Activated naive CD8-positive, alpha-beta T cell treated with anti-CD3 and anti-CD28 coated beads, Interleukin-2, amount 10 ng/mL, durations not matched to agents 7 days and 5 days (primary cell): ENCODE results near the gene TBC1D28. TPM values are rescaled to one million over a fixed set of nuclear protein-coding genes. Genes with fewer than 3 reads are reported as not detected.
"Not testable (repeated sequence)": the region's sequence is repeated elsewhere in the genome, so short reads cannot be mapped to it uniquely, and the experiment has no call there.

Source experiments
- ATAC-seq: fragments of 150-1000 bp; cut with Tn5 transposase; one replicate; pipeline ENCODE4 v1.10.0; 2021; ENCODE audit warnings: low read depth, moderate library complexity
- POLR2A ChIA-PET: fragments of 350-600 bp; sonication (Branson Sonifier 250); formaldehyde crosslinking; loops from one replicate; lab custom pipeline; 2021; ENCODE audit warnings: antibody characterized with exemption; lab: Charles Lee
- DNase-seq: peaks from one replicate; pipeline ENCODE4 v3.0.0; 2021
- H3K27ac Mint-ChIP-seq: one replicate; pipeline ENCODE4 v1.8.0; 2022; ENCODE audit warnings: mild to moderate bottlenecking, mixed read lengths
- H3K27me3 Mint-ChIP-seq: one replicate; pipeline ENCODE4 v1.8.0; 2022; ENCODE audit warnings: mild to moderate bottlenecking, moderate library complexity, mixed read lengths
- H3K36me3 Mint-ChIP-seq: one replicate; pipeline ENCODE4 v1.8.0; 2021; ENCODE audit warnings: mild to moderate bottlenecking, mixed read lengths
- H3K4me1 Mint-ChIP-seq: one replicate; pipeline ENCODE4 v1.8.0; 2021; ENCODE audit warnings: mixed read lengths
- H3K4me3 Mint-ChIP-seq: one replicate; pipeline ENCODE4 v1.8.0; 2022; ENCODE audit warnings: mild to moderate bottlenecking, moderate library complexity, mixed read lengths
- H3K9me3 Mint-ChIP-seq: one replicate; pipeline ENCODE4 v1.8.0; 2021; ENCODE audit warnings: mixed read lengths
- total RNA-seq, 2 experiments: library from RNA; stranded (reverse); gene quantifications; one replicate each; pipeline ENCODE4 v1.2.3, GENCODE V29; 2021

The TBC1D28 gene
- total RNA-seq, 2 experiments from 2014 or later, result not detected

GRCh38 chr17:18636237-18636636 lies 8.0 kb downstream of the TBC1D28 start:
- H3K27ac Mint-ChIP-seq, H3K4me3 Mint-ChIP-seq, H3K4me1 Mint-ChIP-seq, H3K9me3 Mint-ChIP-seq, ATAC-seq, DNase-seq, H3K36me3 Mint-ChIP-seq, POLR2A ChIA-PET: not testable (repeated sequence)
- peaks cover 20% of the 10 kb centered on the region for H3K27me3 Mint-ChIP-seq

GRCh38 chr17:18635773-18636172 lies 8.4 kb downstream of the TBC1D28 start:
- DNase-seq, H3K27ac Mint-ChIP-seq, H3K9me3 Mint-ChIP-seq, ATAC-seq, H3K36me3 Mint-ChIP-seq, POLR2A ChIA-PET, H3K4me1 Mint-ChIP-seq, H3K4me3 Mint-ChIP-seq: not testable (repeated sequence)
- H3K27me3 Mint-ChIP-seq, result peaks cover 20% of the 10 kb centered on the region

GRCh38 chr17:18634550-18635263 lies 9.5 kb downstream of the TBC1D28 start:
- DNase-seq, result peak; percentile 35
- peaks cover 23% of the 10 kb centered on the region for H3K27me3 Mint-ChIP-seq
- H3K4me3 Mint-ChIP-seq, result peak overlapping the region; percentile 55
- POLR2A ChIA-PET, H3K4me1 Mint-ChIP-seq, H3K36me3 Mint-ChIP-seq, H3K27ac Mint-ChIP-seq, H3K9me3 Mint-ChIP-seq, ATAC-seq: not testable (repeated sequence)

- H3K36me3 Mint-ChIP-seq, result no peaks in the 10 kb centered on the region
- POLR2A ChIA-PET, result no interaction called here
- peak overlapping the region; percentile 87 for H3K27ac Mint-ChIP-seq
- H3K4me1 Mint-ChIP-seq, result peaks cover 10% of the 10 kb centered on the region
- peaks cover 6% of the 10 kb centered on the region for H3K27me3 Mint-ChIP-seq
- ATAC-seq (no peak), DNase-seq (no peak)
- no peaks in the 10 kb centered on the region for H3K9me3 Mint-ChIP-seq
- peak overlapping the region; percentile 84 for H3K4me3 Mint-ChIP-seq
Observed at GRCh38 chr17:18626152-18626870, 17.9 kb downstream of the TBC1D28 start.

- ATAC-seq (peak; percentile 96), DNase-seq (peak; percentile 95)
- Mint-ChIP-seq H3K27ac (peak overlapping the region; percentile 87), H3K4me3 (peak overlapping the region; percentile 84), H3K4me1 (peaks cover 10% of the 10 kb centered on the region)
- H3K9me3 Mint-ChIP-seq, H3K27me3 Mint-ChIP-seq, POLR2A ChIA-PET, H3K36me3 Mint-ChIP-seq: not testable (repeated sequence)
Observed at GRCh38 chr17:18625509-18626104, 18.6 kb downstream of the TBC1D28 start.

GRCh38 chr17:18624862-18625501 lies 19.2 kb downstream of the TBC1D28 start:
- ATAC-seq (peak; percentile 41), DNase-seq (peak; percentile 47)
- H3K27me3 Mint-ChIP-seq, POLR2A ChIA-PET, H3K36me3 Mint-ChIP-seq, H3K9me3 Mint-ChIP-seq: not testable (repeated sequence)
- Mint-ChIP-seq H3K4me1 (peaks cover 10% of the 10 kb centered on the region), H3K4me3 (peak overlapping the region; percentile 84), H3K27ac (peak overlapping the region; percentile 87)

GRCh38 chr17:18617613-18618012 lies 26.6 kb downstream of the TBC1D28 start:
- H3K4me1 Mint-ChIP-seq, H3K36me3 Mint-ChIP-seq, ATAC-seq, H3K27me3 Mint-ChIP-seq, H3K4me3 Mint-ChIP-seq, H3K27ac Mint-ChIP-seq, POLR2A ChIA-PET, H3K9me3 Mint-ChIP-seq, DNase-seq: not testable (repeated sequence)

GRCh38 chr17:18613016-18613415 lies 31.2 kb downstream of the TBC1D28 start:
- ATAC-seq, H3K27ac Mint-ChIP-seq, H3K27me3 Mint-ChIP-seq, H3K4me1 Mint-ChIP-seq, POLR2A ChIA-PET, H3K9me3 Mint-ChIP-seq, H3K4me3 Mint-ChIP-seq, DNase-seq, H3K36me3 Mint-ChIP-seq: not testable (repeated sequence)

GRCh38 chr17:18593138-18593537 lies 51.1 kb downstream of the TBC1D28 start:
- H3K27ac Mint-ChIP-seq, POLR2A ChIA-PET, H3K36me3 Mint-ChIP-seq, H3K4me1 Mint-ChIP-seq, H3K4me3 Mint-ChIP-seq, H3K9me3 Mint-ChIP-seq, DNase-seq, ATAC-seq, H3K27me3 Mint-ChIP-seq: not testable (repeated sequence)

Other genes starting within 250 kb of the TBC1D28 start
- gene LGALS9C, start 167.6 kb downstream of the TBC1D28 start, total RNA-seq, result 1 to 10 TPM; 5.9 to 6.5 TPM
- 1 to 10 TPM; 4.2 to 4.8 TPM for gene FOXO3B, start 37.9 kb upstream of the TBC1D28 start, total RNA-seq
- not detected for gene FBXW10, start 99.7 kb upstream of the TBC1D28 start, total RNA-seq
- gene TVP23B, start 136.8 kb upstream of the TBC1D28 start, total RNA-seq, result 10 to 100 TPM; 31.1 to 33.0 TPM
- 10 to 100 TPM; 51.6 to 63.4 TPM for gene PRPSAP2, start 213.7 kb upstream of the TBC1D28 start, total RNA-seq